AG04449 (cell line): ENCODE data around the gene LINGO1.

Source experiments
- CTCF ChIA-PET: fragments of 350-600 bp; formaldehyde crosslinking; extraction: SDS; loops from one replicate; lab custom pipeline; 2021; ENCODE audit warnings: antibody characterized with exemption; lab: Yijun Ruan, JAX
- POLR2A ChIA-PET: fragments of 400-600, 350-600 bp; formaldehyde crosslinking; extraction: SDS; loops from one replicate; lab custom pipeline; 2020; ENCODE audit warnings: antibody characterized with exemption, inconsistent platforms; lab: Yijun Ruan, JAX
- DNase-seq: peaks from one replicate; pipeline ENCODE4 v3.0.0-alpha.2; 2010; ENCODE audit warnings: low read depth, low spot score
- H3K4me3 ChIP-seq: 2 replicates; pipeline ENCODE4 v1.5.1; 2011; ENCODE audit warnings: low read depth, mild to moderate bottlenecking, control low read depth, low read length
- TF ChIP-seq, protein P1 (sequence below): IDR thresholded peaks from one replicate; pipeline ENCODE4 v1.5.1; 2011; ENCODE audit warnings: mild to moderate bottlenecking, moderate library complexity, low read length, control low read depth, inconsistent platforms; ENCODE audit not compliant: insufficient read depth; ENCODE audit errors: missing control alignments

Gene LINGO1

DNA sequence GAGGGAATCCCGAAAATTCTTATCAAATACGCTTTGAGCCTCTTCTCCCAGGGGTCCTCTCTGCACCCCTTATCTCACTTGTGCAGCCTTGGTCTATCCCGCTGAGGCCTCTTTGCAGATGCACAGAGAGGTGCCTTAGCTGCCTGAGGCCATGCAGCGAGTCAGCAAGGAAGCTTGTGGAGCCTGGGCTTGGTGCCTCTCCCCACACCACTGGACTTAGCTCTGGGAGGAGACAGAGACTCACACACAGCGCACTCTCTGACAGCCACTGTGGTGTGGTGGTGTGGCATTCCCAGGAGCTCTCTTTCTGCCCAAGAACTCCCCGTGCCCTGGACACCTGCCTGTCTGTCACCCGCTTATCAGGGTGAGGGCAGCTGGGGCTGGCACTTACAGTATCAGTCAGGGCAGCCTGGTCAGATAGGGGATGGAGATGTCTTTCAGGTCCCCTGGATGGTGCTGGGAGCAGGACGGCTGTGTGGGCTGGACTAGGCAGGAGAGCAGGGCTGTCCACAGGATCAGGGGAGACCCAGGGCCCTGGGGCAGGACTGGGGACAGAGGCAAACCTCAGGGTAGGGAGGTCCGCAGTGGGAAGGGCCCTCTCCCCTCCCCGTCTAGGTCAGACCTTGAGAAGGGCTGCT lies 10.2 kb upstream of the LINGO1 start:
- TF ChIP-seq, protein P1, sequence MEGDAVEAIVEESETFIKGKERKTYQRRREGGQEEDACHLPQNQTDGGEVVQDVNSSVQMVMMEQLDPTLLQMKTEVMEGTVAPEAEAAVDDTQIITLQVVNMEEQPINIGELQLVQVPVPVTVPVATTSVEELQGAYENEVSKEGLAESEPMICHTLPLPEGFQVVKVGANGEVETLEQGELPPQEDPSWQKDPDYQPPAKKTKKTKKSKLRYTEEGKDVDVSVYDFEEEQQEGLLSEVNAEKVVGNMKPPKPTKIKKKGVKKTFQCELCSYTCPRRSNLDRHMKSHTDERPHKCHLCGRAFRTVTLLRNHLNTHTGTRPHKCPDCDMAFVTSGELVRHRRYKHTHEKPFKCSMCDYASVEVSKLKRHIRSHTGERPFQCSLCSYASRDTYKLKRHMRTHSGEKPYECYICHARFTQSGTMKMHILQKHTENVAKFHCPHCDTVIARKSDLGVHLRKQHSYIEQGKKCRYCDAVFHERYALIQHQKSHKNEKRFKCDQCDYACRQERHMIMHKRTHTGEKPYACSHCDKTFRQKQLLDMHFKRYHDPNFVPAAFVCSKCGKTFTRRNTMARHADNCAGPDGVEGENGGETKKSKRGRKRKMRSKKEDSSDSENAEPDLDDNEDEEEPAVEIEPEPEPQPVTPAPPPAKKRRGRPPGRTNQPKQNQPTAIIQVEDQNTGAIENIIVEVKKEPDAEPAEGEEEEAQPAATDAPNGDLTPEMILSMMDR, result no peak
- POLR2A ChIA-PET, result no interaction called here
- no peak for DNase-seq
- CTCF ChIA-PET, result interaction anchor here (0.8 to 8.6 kb wide), 6 partner anchors 8 to 179 kb away, joined by 3 to 107 read pairs (median 6); partner anchors contain the start of gene LINGO1
- H3K4me3 ChIP-seq, result no peak overlapping the region

DNA sequence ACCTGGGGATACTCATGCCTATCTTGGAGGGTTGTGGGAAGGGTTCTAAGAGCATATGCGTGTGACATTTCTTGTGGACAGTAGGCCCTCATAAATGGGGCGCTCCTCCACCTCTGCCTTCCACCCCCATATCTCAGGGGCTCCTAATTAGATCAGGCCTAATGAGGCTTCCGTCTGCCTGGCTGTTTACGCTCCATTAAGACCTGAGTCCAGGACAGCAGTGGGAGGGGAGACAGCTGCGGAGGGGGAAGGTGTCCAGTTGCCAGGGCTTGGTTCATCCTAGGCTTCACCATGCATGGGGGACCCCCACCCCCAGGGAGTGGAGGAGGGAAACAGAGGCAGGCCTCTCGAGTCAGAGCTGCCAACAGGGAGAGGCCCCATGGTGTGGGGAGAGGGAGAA lies 9.3 kb upstream of the LINGO1 start:
- ChIA-PET CTCF (interaction anchor here (0.8 to 8.6 kb wide), 7 partner anchors 7 to 179 kb away, joined by 3 to 107 read pairs (median 5); partner anchors contain the start of gene LINGO1), POLR2A (no interaction called here)
- TF ChIP-seq, protein P1, result no peak
- DNase-seq, result no peak
- no peak overlapping the region for H3K4me3 ChIP-seq

DNA sequence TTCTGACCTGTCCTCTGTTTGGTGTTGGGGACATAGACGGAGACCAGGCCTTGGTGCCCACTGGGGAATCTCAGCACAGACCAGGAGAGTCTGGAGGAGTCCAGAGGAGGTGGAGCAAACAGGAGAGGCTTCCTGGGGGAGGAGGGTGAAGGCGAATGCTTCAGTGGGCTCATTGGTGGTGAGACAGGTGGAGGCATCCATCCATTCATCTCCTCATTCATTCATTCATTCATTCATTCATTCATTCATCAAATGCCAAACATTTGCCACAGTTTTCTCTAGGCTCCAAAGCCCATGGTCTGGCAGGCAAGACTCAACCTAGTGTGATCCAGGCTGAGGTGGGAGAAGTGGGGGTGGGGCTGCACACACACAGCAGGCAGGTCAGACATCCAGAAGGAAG lies 7.9 kb upstream of the LINGO1 start:
- TF ChIP-seq, protein P1, result no peak
- CTCF ChIA-PET, result interaction anchor here (1.8 kb wide), 1 partner anchor 180 kb away, joined by 5 read pairs; no protein-coding TSS in a partner anchor

DNA sequence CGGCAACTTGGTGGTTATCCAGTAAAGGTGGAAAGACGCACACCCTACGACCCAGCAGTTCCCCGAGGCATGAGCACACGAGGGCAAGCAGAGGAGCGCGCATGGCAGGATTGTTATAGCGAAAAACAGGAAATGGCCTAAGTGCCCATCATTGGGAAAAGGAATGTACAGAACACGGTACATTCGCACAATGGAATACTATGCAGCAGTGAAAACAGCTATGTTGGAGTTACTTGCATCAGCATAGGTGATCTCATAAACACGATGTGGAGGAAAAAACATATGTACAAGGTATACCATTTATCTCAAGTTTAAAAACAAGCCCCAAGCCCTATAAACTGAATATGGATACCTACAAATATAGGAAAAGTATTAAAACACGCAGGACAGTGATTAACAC lies 6.7 kb upstream of the LINGO1 start:
- POLR2A ChIA-PET, result no interaction called here
- CTCF ChIA-PET, result interaction anchor here (1.5 to 2.9 kb wide), 2 partner anchors 8 to 181 kb away, joined by 7 to 10 read pairs; no protein-coding TSS in a partner anchor
- DNase-seq, result no peak
- TF ChIP-seq, protein P1, result no peak
- H3K4me3 ChIP-seq, result no peak overlapping the region

More for the DNA sequence above, 7.9 kb upstream of the LINGO1 start:
- DNase-seq, result no peak
- H3K4me3 ChIP-seq, result no peak overlapping the region
- POLR2A ChIA-PET, result no interaction called here

DNA sequence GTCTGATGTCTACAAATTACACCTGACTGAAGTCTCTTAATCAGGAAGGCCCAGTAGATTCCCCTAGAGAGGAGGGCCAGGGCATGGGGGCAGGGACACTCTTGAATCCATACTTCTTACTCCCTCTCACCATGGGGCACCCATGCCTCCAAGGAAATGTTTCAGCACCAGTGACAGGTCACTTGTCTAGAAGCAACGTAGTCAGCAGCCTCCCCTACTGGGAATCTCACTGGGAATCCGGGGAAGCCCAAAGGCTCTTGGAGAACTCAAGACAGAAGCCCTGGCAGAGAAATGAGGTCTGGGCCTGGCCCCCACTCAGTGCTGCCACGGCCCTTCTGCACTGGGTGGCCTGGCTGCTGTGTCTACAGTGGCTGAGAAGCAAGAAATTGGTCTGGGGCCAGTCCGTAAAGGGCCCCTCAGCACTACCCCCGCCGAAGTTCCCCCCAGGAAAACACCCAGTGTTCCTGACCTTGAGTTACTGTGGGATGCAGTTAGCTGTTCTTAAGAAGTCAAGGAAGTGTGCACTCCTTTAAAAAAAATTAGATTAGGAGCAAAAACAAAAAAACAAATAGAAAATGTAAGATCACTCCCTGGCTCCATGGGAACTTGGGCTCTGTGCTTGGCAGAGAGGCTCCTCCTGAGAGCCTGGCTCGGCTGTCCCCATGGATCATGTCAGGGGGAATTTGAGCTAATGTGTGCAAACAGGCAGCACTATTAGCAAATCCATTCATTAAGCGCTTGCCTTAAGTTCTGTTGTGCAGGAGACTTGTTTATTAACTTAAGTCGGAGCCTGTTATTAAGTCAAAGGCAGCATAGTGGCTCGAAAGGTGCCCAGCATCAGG lies 5.4 kb upstream of the LINGO1 start:
- TF ChIP-seq, protein P1, result no peak

DNA sequence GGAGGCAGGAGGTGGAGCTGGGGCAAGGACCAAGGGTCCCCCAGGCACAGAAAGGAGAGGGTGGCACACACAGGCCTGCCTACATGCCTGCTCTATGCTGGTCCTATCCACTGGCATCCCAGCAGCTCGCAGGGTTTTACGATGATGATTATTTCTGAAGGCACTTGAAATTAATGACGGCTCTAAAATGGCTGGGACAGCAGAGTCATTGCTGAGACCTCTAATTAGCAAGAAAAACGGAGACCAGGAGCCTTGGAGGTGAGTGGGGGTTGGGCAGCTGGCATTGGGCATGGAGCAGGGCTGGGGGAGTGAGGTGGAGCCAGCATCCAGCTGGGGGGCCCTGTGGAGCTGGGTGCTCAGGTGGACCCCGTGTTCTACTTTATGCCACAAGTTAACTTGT lies 3.5 kb upstream of the LINGO1 start:
- ChIA-PET CTCF (interaction anchor here (1.2 to 4.6 kb wide), 8 partner anchors 9 to 491 kb away, joined by 3 to 161 read pairs (median 30); no protein-coding TSS in a partner anchor), POLR2A (no interaction called here)
- TF ChIP-seq, protein P1, result no peak
- H3K4me3 ChIP-seq, result no peak overlapping the region
- no peak for DNase-seq

More for the DNA sequence above, 5.4 kb upstream of the LINGO1 start:
- CTCF ChIA-PET, result interaction anchor here (1.5 to 2.9 kb wide), 2 partner anchors 10 to 183 kb away, joined by 7 to 10 read pairs; no protein-coding TSS in a partner anchor
- H3K4me3 ChIP-seq, result no peak overlapping the region
- no peak for DNase-seq
- POLR2A ChIA-PET, result no interaction called here
